Measurements from ENCODE around the gene TNFRSF12A. TPM values are rescaled to one million over a fixed set of nuclear protein-coding genes. Genes with fewer than 3 reads are reported as not detected.

TNFRSF12A gene
- total and polyA plus RNA-seq, 7 donors, result 69.5 to 889 (median 164) TPM

GRCh38 chr16:2987833-2988232, 32.3 kb upstream of the TNFRSF12A start:
- TF ChIP-seq CTCF (IDR thresholded peaks at IDR 0.05), result no peak
- Histone ChIP-seq H3K36me3 (ENCODE audit: insufficient read depth in 1 of 2, low read depth in 1 of 2) (no peaks in the 10 kb centered on the region), H3K27me3 (ENCODE audit: insufficient read depth in 3 of 3, low read length in 2 of 3) (no peaks in the 10 kb centered on the region), H3K9me3 (no peaks in the 10 kb centered on the region), H3K27ac (no peak overlapping the region), H3K4me3 (no peak overlapping the region), H3K4me1 (peaks cover 28% of the 10 kb centered on the region)
- 68 to 72% (median 70%) methylated on average over 8 of the region's 8 CpGs for WGBS, 3 donors
- DNase-seq (no peak), ATAC-seq (no peak)
- intact Hi-C loops (cut with DNase I), result no loop called here

GRCh38 chr16:2988590-2989099, 31.5 kb upstream of the TNFRSF12A start:
- 71 to 76% (median 75%) methylated on average over 8 of the region's 8 CpGs for WGBS, 3 donors
- ATAC-seq, result no peak
- Histone ChIP-seq H3K27ac (no peak overlapping the region), H3K4me3 (no peak overlapping the region), H3K4me1 (peaks cover 28% of the 10 kb centered on the region), H3K27me3 (ENCODE audit: insufficient read depth in 3 of 3, low read length in 2 of 3) (no peaks in the 10 kb centered on the region), H3K36me3 (ENCODE audit: insufficient read depth in 1 of 2, low read depth in 1 of 2) (no peaks in the 10 kb centered on the region), H3K9me3 (no peaks in the 10 kb centered on the region)
- no peak for TF ChIP-seq CTCF (IDR thresholded peaks at IDR 0.05)
- intact Hi-C loops (cut with DNase I), result no loop called here
- DNase-seq, result no peak

GRCh38 chr16:2990891-2991290, 29.3 kb upstream of the TNFRSF12A start:
- H3K9me3 ChIP-seq, result no peaks in the 10 kb centered on the region
- no peak overlapping the region for H3K27ac ChIP-seq
- DNase-seq, result no peak
- H3K4me3 ChIP-seq, result no peak overlapping the region
- ATAC-seq, result no peak
- peaks cover 8% of the 10 kb centered on the region for H3K4me1 ChIP-seq
- WGBS, 3 donors, result 76 to 81% (median 79%) methylated on average over 9 to 10 of the region's 10 CpGs
- no peaks in the 10 kb centered on the region for H3K36me3 ChIP-seq (ENCODE audit: insufficient read depth in 1 of 2, low read depth in 1 of 2)
- no peaks in the 10 kb centered on the region for H3K27me3 ChIP-seq (ENCODE audit: insufficient read depth in 3 of 3, low read length in 2 of 3)
- no peak for TF ChIP-seq CTCF (IDR thresholded peaks at IDR 0.05)
- intact Hi-C loops (cut with DNase I), result no loop called here

- ATAC-seq, result no peak
- H3K27ac ChIP-seq, result no peak overlapping the region
- DNase-seq, result no peak
- intact Hi-C loops (cut with DNase I), result no loop called here
- no peaks in the 10 kb centered on the region for H3K27me3 ChIP-seq (ENCODE audit: insufficient read depth in 3 of 3, low read length in 2 of 3)
- WGBS, 3 donors, result 89 to 90% (median 89%) methylated on average over 12 of the region's 12 CpGs
- no peak for TF ChIP-seq CTCF (IDR thresholded peaks at IDR 0.05)
- no peaks in the 10 kb centered on the region for H3K4me1 ChIP-seq
- H3K36me3 ChIP-seq (ENCODE audit: insufficient read depth in 1 of 2, low read depth in 1 of 2), result no peaks in the 10 kb centered on the region
- no peak overlapping the region for H3K4me3 ChIP-seq
- no peaks in the 10 kb centered on the region for H3K9me3 ChIP-seq
Observed at GRCh38 chr16:2991566-2992261, 28.5 kb upstream of the TNFRSF12A start.

Measured in psoas muscle (tissue), 8 donors.